ENCODE measurements around the gene RALY.

RALY gene

GRCh38 chr20:34100576-34100975, 106.9 kb downstream of the RALY start:
- in situ Hi-C loops (cut with HindIII; ENCODE audit: low sequenced_read_pairs): no loop called here

DNA sequence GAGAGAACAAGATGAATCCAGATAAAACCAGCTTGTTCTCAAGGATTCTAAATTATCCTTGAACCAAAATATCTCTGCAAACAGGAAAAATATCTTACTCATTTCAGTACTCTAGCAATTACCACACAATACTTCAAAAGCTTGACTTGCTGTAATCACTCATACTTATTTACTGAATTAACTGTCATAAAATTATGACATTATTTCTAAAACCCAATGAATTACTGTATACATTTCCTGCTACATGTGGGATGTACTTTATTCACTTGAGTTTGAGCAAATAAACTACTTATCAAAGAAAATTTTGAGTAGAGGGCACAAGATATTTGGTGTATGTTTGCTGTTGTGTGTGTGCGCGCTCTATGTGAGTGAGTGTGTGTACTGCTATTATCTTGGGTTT, 108.6 kb downstream of the RALY start:
- in situ Hi-C loops (cut with HindIII; ENCODE audit: low sequenced_read_pairs): no loop called here

GRCh38 chr20:34104059-34104458, 110.3 kb downstream of the RALY start:
- in situ Hi-C loops (cut with HindIII; ENCODE audit: low sequenced_read_pairs): no loop called here

DNA sequence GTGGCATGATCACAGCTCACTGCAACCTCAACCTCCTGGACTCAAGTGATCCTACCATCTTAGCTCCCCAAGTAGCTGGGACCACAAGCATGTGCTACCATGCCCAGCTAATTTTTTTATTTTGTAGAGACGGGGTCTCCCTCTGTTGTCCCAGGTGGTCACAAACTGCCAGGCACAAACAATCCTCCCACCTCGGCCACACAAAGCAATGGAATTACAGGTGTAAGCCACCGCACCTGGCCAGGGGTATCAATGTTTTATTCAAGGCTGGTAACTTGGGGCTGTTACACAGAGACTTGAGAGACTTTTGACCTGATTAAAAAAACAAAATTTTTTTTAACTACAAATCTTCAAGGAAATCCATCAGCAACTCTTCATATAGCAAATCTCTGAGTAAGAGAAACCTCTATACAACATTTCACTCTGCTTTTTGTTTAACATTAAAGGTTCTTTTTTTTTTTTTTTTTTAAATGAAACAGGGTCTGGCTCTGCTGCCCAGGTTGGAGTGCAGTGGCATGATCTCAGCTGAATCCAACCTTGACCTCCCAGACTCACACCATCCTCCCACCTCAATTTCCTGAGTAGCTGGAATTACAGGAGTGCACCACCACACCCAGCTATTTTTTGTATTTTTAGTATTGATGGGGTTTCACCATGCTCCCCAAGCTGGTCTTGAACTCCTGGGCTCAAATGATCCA, 112.4 kb downstream of the RALY start:
- in situ Hi-C loops (cut with HindIII; ENCODE audit: low sequenced_read_pairs): no loop called here

GRCh38 chr20:34108616-34109174, 115.0 kb downstream of the RALY start:
- in situ Hi-C loops (cut with HindIII; ENCODE audit: low sequenced_read_pairs): no loop called here

- in situ Hi-C loops (cut with HindIII; ENCODE audit: low sequenced_read_pairs): no loop called here
Measured at GRCh38 chr20:34109442-34109841, 115.7 kb downstream of the RALY start.

DNA sequence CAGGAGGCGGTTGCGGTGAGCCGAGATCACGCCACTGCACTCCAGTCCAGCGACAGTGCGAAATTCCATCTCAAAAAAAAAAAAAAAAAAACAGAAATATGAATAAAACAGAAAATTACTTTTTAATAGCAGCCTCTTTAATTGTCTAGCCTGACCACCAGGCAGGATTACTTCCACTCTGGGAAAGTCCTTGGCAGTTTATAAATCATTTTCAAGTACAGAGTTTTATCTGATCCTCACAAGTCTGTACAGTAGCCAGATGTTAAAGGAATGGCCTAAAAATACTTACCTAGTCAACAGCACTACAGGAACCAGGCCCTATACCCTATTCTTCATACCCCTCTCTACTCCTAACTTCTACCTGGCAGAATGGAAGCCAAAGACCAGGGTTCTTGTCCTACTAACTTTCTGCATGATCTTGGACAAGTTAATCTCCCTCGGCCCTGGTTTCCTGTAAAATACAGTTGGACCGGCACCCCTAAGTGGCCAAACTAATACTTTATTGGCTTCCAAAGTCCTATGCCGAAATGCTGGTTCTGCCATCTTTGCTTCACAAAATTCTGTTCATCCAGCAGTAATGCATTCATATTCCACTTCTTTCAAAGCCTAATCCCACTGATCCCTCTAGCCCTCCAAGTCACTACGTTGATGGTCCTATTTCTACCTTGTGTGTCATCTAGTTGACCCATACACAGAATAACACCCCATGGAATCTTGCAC, 116.5 kb downstream of the RALY start:
- in situ Hi-C loops (cut with HindIII; ENCODE audit: low sequenced_read_pairs): no loop called here

GRCh38 chr20:34110745-34111641, 117.3 kb downstream of the RALY start:
- in situ Hi-C loops (cut with HindIII; ENCODE audit: low sequenced_read_pairs): no loop called here

DNA sequence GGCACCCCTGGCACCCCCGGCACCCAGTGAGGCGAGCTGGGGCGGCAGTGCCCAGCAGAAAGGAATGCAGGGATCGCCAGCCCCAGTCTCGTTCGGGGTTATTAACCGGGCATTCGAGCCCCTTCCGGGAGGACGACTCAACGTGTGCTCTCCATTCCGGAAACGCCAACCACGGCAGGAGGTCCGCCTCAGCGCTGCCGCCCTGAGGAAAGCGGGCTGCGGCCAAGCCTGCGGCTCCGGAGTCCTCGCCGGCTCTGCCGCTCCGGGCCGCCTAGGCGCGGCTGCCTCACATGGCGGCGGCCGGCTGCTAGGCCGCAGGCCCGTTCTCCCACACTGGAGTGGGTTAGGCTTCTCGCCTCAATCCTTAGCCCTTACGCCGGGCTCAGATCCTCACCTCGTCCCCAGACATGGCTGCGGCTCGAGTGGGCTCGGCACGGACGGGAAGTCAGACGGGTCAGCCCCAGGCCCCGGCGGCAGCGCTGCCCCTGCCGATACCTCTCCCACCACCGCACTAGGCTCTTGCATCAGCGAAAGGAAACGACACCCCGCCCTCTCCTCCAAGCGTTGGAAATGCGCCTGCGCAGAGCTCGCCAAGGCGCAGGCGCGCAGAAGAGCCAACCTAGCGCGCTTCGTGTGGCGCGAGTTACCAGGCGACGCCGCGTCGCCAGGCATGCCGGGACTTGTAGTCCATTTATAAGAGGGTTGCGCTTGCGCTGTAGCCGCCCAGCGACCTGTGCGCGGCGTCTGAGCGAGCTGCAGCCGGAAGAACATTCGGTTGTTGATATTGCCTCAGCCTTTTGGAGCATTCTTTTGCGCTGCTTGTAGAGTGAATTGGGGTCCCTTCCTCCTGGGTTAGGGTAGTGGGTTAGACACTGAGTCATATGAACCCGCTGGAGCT, 118.2 kb downstream of the RALY start, which contains the start of gene EIF2S2:
TSS of gene EIF2S2 (minus strand) at position 542 of the 898 bp plus-strand sequence. CDS start at position 409, 133 bp downstream.
- in situ Hi-C loops (cut with HindIII; ENCODE audit: low sequenced_read_pairs): no loop called here

DNA sequence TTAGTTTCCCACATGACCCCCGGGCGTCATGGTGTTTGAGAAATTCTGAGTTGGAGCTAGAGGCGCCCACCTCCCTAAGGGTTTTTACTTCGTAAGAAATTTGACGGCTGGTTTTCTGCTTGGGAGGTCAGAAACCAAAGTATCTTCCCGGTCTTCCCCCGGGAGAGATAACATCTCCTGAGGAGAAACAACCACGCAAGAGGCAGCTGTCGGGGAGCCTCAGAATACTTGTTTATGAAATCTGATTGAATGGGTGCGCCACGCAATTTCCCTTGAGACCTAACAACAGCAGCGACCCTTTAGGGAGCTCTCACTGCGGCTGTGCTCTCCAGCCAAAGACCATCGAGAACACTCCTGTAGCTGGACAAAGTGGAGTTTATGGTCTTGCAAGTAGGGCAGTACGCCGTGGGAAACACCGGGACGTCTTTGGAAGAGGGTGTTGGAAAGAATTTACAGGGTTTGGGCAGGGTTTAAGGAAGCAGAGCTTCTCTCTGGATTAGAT, 118.9 kb downstream of the RALY start:
- in situ Hi-C loops (cut with HindIII; ENCODE audit: low sequenced_read_pairs): no loop called here

DNA sequence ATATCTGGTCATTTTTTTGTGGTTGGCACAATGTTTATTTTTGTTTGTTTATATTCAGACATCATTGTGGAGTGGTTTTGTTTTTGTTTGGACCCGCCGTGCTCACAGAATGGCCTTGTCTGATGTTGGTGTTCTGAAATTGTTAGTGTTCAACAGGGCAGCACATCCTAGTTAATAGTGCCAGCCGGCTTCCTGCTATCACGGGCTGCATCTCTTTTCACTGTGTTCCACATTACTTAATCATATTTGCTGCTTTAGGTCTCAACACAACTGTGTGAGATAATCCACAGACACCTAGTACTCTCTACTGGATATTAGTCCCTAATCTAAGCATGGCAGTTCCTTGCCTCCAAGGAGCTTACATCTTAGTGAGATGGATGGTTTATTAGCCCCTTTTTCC, 121.1 kb downstream of the RALY start:
- in situ Hi-C loops (cut with HindIII; ENCODE audit: low sequenced_read_pairs): no loop called here

DNA sequence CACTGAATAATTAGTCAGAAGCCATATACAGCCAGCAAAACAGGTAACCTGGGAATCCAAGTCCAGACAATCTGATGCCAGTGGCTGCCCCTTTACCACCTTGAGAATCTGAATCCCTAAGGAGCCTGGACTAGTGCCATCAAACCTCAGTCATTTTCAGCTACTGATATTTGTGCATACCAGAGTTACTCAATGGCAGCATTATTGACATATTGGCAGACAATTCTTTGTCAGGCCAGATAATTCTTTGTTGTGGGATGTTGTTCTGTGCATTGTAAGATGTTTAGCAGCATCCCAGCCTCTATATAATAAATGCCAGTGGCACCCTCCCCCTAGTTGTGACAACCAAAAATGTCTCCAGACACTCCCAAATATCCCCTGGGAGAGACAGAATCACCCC, 121.5 kb downstream of the RALY start:
- in situ Hi-C loops (cut with HindIII; ENCODE audit: low sequenced_read_pairs): no loop called here

- in situ Hi-C loops (cut with HindIII; ENCODE audit: low sequenced_read_pairs): no loop called here
Measured at GRCh38 chr20:34120213-34120612, 126.5 kb downstream of the RALY start.

DNA sequence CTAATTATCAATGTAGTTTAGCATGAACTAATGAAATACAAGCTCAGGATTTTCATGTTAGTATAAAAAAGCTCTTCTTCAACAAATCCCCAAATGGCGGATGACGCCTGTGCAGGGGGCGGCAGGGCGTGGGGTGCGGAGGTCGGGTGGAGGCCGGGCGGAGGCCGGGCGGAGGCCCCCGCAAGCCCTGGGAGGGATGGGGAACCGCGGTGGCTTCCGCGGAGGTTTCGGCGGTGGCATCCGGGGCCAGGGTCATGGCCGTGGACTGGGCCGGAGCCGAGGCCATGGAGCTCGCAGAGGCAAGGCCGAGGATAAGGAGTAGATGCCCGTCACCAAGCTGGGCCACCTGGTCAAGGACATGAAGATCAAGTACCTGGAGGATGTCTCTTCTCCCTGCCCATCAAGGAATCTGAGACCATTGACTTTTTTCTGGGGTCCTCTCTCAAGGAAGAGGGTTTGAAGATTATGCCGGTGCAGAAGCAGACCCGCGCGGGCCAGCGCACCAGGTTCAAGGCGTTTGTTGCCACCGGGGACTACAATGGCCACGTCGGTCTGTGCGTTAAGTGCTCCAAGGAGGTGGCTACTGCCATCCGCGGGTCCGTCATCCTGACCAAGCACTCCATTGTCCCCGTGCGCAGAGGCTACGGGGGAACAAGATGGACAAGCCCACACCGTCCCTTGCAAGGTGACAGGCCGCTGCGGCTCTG, 128.7 kb downstream of the RALY start:
- in situ Hi-C loops (cut with HindIII; ENCODE audit: low sequenced_read_pairs): no loop called here

GRCh38 chr20:34123309-34123708, 129.6 kb downstream of the RALY start:
- in situ Hi-C loops (cut with HindIII; ENCODE audit: low sequenced_read_pairs): no loop called here

DNA sequence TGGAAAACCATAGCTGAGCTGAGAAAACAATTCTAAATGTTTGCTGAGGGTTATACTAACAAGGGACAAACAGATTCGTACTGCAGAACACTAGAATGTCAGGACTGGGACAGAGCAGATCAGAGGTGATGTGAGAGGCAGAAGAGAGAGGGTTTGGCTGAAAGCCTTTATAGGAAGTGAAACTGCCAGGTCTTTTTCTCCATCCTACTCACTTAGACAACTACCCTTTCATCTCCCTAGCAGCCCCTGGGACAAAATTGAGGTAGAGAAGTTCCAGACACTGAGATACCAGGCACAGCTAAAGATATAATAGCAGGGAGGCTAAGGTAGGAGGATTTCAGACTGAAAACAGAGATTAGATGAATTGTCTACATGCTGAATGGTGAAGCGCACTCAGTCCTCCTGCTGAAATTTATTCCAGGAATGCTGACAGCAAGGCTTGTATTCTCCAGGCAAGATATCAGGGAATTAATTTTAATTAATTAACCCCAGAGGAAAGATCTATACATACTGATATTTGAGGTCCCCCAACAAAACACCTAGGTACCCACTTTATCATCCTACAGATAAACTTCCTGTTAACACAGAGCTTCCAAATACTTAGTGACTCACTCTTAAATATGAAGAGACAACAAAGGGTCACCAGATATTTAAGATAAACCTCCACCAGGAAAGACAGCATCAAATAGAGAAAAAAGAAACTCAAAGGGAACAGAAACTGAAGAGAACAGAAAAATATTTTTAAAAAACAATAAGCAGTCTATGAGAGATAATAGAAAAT, 130.9 kb downstream of the RALY start:
- in situ Hi-C loops (cut with HindIII; ENCODE audit: low sequenced_read_pairs): no loop called here

GRCh38 chr20:34127792-34128191, 134.1 kb downstream of the RALY start:
- in situ Hi-C loops (cut with HindIII; ENCODE audit: low sequenced_read_pairs): no loop called here

DNA sequence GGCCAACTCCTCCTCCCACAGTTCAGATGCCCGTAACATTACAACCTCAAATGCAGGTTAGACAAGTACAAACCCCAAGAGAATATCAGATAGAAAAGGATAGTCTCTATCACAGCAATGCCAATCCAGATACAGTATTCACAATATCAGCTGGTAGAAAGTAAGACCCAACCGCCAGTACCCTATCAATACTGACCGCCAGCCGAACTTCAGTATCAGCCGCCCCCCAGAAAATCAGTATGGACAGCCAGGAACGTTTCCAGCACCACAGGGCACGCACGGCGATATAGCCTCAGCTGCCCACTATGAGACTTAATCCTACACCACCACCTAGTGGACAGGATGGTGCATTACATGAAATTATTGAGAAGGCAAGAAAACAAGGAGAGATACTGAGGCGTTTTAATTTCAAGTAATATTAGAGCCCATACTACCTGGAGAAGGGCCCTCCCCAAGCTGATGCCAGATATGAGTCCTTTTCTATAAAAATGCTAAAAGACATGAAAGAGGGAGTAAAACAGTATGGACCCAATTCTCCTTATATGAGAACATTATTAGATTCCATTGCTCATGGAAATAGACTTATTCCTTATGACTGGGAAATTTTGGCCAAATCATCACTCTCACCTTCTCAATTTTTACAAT, 135.9 kb downstream of the RALY start:
- in situ Hi-C loops (cut with HindIII; ENCODE audit: low sequenced_read_pairs): no loop called here

All from endothelial cell of hepatic sinusoid (primary cell).